Kidney epithelial cell (primary cell): ENCODE measurements around the gene NAPSA. TPM values are rescaled to one million over a fixed set of nuclear protein-coding genes. Genes with fewer than 3 reads are reported as not detected.

Experiments used
- DNase-seq: peaks from one replicate; pipeline ENCODE4 v3.0.0-alpha.2; 2010; ENCODE audit warnings: low read depth
- H3K27me3 ChIP-seq: 2 replicates; pipeline ENCODE4 v1.6.0; 2011; ENCODE audit warnings: low read length; ENCODE audit not compliant: control insufficient read depth, insufficient read depth
- H3K36me3 ChIP-seq: 2 replicates; pipeline ENCODE4 v1.5.1; 2011; ENCODE audit warnings: low read length; ENCODE audit not compliant: control insufficient read depth, insufficient read depth
- H3K4me3 ChIP-seq: 2 replicates; pipeline ENCODE4 v1.5.1; 2011; ENCODE audit warnings: low read depth, mild to moderate bottlenecking, control low read depth, low read length
- total RNA-seq: library from RNA; depleted of rRNA; stranded (reverse); fragments of >200 nt; gene quantifications from 2 replicates; pipeline ENCODE4 v1.2.3, GENCODE V29; 2015
- TF ChIP-seq, protein P1 (sequence below): IDR thresholded peaks from 2 replicates; pipeline ENCODE4 v1.5.1; 2011; ENCODE audit warnings: mild to moderate bottlenecking, moderate library complexity, low read length, control low read depth, inconsistent platforms; ENCODE audit not compliant: insufficient read depth, poor library complexity, severe bottlenecking

NAPSA gene
- total RNA-seq, 1 donor from 2014 or later, result 1.8 TPM

DNA sequence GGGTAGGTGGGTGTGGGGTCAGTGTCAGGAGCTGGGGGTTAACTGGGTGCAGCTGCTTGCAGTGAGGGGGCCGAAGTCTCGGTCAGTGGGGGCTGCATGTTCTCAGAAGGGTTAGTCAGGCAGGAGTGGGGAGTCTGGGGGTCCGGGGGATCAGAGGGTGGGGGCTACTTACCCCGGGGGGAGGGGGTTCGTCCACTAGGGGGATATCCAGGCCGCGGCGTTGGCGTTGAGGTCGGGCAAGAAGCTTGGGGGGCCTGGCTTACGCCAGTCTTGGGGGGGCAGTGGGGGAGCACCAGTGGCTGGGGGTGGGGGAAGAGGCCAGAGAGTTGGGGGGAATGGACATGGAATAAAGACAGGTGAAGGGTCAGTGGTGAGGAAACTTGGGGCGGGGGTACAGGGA, 45.4 kb downstream of the NAPSA start:
- Histone ChIP-seq H3K4me3 (no peak overlapping the region), H3K36me3 (no peaks in the 10 kb centered on the region), H3K27me3 (peaks cover 21% of the 10 kb centered on the region)
- TF ChIP-seq, protein P1, sequence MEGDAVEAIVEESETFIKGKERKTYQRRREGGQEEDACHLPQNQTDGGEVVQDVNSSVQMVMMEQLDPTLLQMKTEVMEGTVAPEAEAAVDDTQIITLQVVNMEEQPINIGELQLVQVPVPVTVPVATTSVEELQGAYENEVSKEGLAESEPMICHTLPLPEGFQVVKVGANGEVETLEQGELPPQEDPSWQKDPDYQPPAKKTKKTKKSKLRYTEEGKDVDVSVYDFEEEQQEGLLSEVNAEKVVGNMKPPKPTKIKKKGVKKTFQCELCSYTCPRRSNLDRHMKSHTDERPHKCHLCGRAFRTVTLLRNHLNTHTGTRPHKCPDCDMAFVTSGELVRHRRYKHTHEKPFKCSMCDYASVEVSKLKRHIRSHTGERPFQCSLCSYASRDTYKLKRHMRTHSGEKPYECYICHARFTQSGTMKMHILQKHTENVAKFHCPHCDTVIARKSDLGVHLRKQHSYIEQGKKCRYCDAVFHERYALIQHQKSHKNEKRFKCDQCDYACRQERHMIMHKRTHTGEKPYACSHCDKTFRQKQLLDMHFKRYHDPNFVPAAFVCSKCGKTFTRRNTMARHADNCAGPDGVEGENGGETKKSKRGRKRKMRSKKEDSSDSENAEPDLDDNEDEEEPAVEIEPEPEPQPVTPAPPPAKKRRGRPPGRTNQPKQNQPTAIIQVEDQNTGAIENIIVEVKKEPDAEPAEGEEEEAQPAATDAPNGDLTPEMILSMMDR, result no peak
- DNase-seq, result no peak

DNA sequence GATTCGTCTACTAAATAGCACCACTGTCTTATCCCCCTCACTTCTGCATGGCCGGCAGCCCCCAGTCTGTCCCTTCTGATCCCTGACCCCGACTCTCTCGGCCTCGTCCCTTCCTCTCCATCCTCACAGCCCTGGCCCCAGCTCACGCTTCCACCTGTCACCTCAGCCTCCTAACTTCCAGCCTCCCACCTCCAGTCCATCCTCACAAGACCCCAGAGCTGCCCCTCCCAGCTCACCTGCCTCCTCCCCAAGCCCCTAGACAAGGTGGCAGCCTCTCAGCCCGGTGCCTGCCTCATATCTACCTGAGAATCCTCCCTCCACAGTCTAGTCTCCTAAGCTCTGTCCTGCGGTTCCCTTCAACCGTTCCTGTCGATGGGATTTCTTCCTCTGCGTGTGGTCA, 46.3 kb downstream of the NAPSA start:
- TF ChIP-seq, protein P1, result no peak
- peaks cover 29% of the 10 kb centered on the region for H3K27me3 ChIP-seq
- no peaks in the 10 kb centered on the region for H3K36me3 ChIP-seq
- no peak for DNase-seq
- no peak overlapping the region for H3K4me3 ChIP-seq

GRCh38 chr19:50318438-50318837, 47.0 kb downstream of the NAPSA start:
- DNase-seq, result no peak
- TF ChIP-seq, protein P1, result no peak
- H3K36me3 ChIP-seq, result no peaks in the 10 kb centered on the region
- H3K27me3 ChIP-seq, result peaks cover 37% of the 10 kb centered on the region
- no peak overlapping the region for H3K4me3 ChIP-seq

DNA sequence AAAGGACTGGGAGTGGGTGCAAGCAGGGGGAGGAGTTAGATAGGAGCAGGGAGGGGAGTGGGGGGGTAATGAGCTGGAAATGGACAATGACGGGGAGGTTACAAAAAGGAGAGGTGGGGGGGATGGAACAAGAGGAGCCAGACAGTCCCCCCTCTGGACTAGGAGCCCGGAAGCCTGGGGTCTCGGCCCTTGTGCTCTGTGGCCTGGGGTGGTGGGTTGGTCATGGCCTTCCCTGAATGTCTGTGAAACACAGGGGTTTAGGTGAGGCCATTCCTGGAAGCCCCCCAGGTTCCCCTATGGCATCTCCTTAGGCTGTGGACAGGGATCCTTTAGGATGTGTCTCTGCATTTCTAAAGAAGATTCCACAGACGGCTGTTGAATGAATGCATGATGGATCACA, 48.3 kb downstream of the NAPSA start:
- TF ChIP-seq, protein P1, result no peak
- no peak for DNase-seq
- no peak overlapping the region for H3K4me3 ChIP-seq
- no peaks in the 10 kb centered on the region for H3K36me3 ChIP-seq
- H3K27me3 ChIP-seq, result peaks cover 49% of the 10 kb centered on the region

- H3K36me3 ChIP-seq, result no peaks in the 10 kb centered on the region
- DNase-seq, result no peak
These were observed 49.5 kb downstream of the NAPSA start for GRCh38 chr19:50315773-50316448.

More at GRCh38 chr19:50315773-50316448, 49.5 kb downstream of the NAPSA start:
- Histone ChIP-seq H3K27me3 (peaks cover 56% of the 10 kb centered on the region), H3K4me3 (no peak overlapping the region)
- TF ChIP-seq, protein P1, result no peak
